Activated effector memory CD4-positive, alpha-beta T cell treated with Interleukin-2 at 50 U/mL for 16 hours (primary cell): ENCODE data around the gene CCDC47.
"Not testable (repeated sequence)": the region's sequence is repeated elsewhere in the genome, so short reads cannot be mapped to it uniquely, and the experiment has no call there.

Source experiments
- DNase-seq: peaks from one replicate; pipeline ENCODE4 v3.0.0-alpha.2; 2020

Gene CCDC47, protein sequence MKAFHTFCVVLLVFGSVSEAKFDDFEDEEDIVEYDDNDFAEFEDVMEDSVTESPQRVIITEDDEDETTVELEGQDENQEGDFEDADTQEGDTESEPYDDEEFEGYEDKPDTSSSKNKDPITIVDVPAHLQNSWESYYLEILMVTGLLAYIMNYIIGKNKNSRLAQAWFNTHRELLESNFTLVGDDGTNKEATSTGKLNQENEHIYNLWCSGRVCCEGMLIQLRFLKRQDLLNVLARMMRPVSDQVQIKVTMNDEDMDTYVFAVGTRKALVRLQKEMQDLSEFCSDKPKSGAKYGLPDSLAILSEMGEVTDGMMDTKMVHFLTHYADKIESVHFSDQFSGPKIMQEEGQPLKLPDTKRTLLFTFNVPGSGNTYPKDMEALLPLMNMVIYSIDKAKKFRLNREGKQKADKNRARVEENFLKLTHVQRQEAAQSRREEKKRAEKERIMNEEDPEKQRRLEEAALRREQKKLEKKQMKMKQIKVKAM

DNA sequence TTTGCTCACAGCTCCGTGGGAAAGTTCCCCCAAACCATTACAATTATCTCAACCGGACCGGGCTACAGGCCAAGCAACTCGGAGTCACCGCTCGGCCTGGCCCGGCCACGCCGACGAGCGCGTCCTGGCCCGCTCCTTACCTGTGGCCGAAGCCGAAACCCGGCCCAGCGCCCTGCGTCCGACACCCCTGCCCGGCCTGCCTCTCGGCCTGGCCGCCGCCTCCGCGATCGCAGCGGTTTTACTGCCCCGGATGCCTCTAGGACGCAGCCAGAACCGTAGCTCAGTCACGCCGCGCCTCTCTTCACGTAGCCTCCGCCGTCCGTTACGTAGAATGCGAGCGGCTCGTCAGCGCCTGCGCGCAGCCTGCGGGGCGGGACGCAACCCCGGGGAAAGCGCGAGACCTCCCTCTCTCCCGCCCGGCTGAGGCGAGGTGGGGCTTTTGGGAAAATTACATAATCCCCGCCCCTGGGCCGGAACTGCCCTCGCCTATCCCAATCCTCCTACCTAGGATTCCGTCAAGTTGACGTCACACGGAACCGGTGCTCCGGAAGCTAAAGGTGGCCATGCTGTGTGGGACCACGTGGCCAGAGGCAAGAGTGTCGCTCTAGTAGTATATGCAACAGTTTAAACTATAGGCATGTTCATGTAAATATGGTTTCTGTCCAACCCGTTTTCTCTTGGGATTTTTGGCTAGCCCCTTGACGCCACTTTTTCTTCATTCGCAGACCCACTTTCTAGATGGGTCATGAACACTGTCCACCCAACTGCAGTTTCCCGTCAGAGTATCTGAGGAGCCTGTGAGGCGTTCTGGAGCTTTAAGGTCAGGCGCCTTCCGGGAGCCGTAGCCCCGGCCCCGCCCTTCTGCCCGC lies at the start of gene CCDC47:
Gene CCDC47, minus strand, starts transcription at position 326 of the 869 bp plus-strand sequence. CDS start 7,422 bp downstream, outside the sequence.
- DNase-seq = peak; percentile 98

DNA sequence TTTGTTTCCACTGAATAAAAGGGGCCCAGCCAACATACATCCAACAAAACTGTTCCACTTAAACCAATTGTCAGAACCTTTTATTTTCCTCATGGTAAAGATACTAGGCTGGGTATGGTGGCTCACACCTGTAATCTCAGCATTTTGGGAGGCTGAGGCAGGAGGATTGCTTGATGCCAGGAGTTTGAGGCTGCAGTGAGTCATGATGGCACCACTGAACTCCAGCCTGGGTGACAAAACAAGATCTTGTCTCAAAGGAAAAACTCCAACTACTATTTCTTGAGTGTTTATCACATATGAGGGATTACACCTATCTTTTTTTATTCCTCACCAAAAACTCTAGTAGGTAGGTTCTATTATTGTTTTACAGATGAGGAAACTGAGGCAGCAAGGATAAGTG lies 49.1 kb upstream of the CCDC47 start:
- no peak for DNase-seq

DNA sequence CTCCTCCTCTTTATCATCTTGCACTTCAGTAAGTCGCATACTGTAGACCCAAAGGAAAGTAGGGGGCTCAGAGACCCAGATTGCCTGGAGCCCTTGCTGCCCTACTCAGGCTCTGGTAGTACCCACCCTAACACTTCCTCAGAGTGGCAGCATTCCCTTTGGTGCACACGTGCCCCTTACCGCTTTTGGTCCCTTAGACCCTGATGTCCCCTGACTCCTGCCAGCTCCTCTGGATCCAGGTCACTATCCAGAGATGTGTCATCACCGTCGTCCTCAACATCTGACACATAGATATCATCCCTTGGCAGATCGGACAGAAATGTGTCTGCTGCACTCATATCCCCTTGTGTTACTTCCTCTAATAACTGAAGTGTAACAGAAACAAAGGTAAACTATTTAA lies 48.4 kb upstream of the CCDC47 start:
- DNase-seq = no peak

DNA sequence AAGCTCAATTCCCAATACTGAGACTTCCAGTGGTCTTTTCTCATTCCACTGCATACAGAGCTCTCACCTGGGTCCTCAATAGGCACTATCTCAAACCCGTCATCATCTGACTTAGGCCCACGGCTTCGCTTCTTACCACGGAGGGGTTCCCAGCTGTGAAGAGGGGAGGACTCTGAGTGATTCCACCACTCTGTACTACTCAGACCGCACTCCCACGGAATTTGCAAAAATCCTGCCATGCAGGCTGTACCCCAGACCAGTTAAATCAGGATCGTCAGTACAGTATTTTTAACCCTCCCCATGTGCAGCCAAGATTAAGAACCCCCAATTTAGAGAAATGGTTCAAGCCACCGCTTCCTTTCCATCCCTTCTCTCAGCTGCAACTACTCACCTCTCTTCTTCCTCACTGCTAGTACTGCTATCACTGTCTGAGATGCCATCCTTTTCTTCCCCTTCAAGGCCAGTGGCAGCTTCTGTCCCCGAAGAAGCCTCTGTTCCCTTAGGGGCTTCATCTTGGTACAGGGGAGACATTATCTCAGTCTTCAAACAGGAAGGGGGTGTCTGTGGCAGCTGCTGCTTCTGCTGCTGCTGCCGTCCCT lies 47.7 kb upstream of the CCDC47 start:
- DNase-seq = no peak

DNA sequence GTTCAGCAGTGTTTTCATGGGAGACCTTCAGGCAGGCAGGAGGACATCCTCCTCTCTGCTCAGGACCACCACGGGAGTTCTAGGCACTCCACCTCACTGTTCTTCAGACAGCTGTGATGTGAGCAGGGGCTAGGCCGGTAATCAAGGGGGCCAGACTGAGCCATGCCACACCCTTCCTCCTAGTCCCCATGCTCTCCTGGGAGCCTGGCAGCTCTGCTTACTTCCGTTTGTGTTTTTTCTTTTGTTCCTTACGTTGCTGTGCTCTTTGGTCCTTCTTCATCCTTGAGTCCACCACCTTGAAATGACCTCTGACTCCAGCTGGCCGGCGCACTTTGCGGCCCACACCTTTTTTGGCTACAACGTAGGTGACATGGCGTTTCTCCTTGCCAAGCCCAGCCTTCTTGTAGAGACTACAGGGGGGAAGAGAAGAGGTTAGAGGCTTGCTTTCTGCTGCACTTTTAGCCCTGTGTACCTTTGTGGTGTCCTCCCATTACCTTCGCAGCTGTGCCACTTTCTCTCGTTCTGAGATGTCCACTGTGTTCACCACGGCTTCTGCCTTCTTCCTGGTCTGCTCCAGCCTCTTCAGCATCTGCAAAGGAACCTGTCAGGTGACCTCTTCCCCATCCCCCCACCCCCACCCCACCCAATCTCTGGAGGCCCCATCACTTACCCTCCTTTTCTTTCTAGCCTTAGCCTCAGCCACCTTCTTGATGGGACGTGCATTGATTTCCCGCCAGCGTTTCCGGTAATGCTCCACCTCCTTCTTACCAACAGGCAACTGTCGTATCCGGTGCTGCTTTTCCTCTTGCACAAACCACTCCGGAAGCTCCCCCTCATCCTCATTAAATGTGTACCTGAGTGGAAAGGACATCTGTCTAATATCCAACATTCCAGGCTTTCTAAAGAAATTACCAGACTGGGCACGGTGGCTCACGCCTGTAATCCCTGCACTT lies 46.5 kb upstream of the CCDC47 start:
- no peak for DNase-seq

DNA sequence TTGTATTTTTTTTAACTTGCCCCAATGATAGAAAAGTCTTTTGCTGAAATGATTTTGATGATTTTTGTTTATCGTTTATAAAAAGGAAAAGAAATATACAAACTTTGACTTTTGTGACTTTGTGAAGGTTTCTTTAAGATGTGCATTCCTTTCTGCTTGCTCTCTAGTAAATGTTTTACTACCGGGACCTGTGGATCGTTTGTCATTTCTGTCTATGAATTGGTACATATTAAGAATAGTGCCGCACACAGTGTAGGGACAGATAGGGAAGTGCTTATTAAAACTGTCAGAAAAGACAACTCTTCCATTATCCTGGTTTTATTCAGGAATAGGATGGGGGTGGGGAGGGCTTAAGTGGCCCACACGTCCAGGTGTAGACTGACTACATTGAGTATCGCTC lies 45.7 kb upstream of the CCDC47 start:
- no peak for DNase-seq

DNA sequence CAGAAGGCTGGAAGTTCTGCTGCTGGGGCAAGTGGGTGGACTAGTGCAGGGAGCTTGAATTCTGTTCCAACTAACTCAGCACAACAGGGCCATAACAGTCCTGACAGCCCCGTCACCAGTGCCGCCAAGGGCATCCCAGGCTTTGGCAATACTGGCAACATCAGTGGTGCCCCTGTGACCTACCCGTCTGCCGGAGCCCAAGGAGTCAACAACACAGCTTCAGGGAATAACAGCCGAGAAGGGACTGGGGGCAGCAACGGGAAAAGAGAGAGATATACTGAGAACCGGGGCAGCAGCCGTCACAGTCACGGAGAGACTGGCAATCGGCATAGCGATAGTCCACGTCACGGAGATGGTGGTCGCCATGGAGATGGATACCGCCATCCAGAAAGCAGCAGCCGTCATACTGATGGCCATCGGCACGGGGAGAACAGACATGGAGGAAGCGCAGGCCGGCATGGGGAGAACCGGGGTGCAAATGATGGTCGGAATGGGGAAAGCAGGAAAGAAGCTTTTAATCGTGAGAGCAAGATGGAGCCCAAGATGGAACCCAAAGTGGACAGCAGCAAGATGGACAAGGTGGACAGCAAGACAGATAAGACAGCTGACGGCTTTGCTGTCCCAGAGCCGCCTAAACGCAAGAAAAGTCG lies 44.5 kb upstream of the CCDC47 start:
- DNase-seq = no peak

DNA sequence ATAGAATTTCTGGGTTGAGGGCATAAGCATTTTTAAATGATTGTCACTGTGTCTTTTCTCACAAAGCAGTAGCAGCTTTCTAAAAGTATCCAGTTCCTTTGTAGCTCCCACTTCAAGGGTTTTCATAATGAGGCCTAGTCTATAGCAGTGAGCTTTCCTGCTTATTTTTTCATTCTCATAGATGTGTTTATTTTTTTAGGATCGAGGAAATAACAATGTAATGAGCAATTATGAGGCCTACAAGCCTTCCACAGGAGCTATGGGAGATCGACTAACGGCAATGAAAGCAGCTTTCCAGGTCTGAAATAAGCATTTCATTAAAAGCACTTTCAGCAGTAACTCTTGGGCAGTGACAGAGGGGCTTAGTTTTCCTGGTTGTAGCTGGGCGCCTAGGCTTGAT lies 43.3 kb upstream of the CCDC47 start:
- no peak for DNase-seq

DNA sequence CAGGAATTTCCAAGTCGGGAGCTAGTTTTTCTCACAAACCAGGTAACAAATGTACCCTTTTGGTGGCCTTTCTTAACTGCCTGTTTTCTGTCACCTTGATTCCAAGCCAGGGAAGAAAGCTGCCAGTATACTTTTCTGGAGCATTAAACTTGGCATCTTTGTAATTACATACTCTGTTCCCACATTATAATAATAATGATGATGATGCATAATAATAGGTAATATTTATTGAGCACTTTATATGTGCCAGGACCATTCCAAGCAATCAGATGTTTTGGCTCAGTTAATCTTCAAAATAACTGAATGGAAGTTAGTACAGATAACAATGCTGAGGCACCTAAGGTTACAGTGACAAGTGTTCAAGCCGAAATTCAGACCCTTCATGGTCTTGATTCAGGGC lies 42.7 kb upstream of the CCDC47 start:
- DNase-seq = no peak

DNA sequence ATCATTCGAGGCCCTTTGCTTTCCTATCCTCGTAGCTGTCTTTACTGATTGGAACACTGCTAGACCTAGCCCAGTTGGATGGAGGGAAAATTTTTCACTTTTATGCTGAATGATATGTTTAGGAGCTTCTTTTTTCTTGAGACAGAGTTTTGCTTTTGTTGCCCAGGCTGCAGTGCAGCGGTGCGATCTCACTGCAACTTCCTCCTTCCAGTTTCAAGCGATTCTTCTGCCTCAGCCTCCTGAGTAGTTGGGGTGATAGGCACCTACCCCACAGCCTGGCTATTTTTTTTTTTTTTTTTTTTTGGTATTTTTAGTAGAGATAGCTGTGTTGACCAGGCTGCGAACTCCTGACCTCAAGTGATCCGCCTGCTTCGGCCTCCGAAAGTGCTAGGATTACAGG lies 36.6 kb upstream of the CCDC47 start:
- DNase-seq = no peak

DNA sequence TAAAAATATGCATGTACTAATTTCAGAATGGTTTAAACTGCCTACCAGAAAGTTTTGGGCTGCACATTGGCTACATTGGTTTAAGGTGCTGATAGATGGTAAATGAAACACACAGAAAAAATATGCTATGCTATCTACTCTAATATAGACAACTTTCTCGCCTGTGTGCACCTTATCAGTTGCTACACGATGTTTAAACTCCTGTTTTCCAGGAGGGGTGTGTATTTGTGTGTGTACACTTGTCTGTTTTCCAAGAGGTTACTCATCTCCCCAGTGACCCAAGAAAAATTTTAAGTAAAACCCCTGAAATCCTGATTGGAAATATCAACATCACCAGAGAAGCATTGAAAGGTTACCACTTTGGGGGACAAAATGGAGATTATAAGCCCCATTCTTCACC lies 32.2 kb upstream of the CCDC47 start:
- DNase-seq = no peak

DNA sequence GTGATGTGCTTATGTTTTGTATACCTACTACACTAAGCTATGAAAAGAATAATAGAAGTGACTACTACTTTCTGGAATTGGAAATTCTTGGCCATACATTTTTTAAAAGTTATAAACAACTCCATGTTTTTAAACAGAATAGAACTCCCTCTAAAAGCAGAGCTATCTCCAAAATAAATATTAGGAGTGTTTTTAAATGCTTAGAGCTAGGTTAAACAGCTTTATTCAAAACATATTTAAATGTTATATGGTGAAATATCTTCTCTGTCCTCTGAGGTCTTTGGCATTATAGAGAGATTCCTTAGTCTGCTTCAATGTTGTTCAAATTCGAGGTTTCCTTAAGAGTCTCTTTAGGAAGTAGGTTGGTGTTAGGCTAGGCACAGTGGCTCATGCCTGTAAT lies 30.9 kb upstream of the CCDC47 start:
- no peak for DNase-seq

DNA sequence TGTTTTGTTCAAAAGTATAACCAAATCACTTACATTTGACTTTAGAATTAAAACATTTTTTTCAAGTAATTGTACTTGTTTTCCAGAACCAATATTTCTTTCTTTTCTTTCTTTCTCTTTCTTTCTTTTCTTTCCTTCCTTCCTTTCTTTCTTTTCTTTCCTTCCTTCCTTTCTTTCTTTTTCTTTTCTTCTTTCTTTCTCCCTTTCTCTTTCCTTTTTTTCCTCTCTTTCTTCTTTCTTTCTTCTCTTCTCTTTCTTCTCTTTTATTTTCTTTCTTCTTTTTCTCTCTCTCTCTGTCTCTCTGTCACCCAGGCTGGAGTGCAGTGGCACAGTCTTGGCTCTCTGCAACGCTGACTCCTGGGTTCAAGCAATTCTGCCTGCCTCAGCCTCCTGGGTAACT lies 27.4 kb upstream of the CCDC47 start:
- DNase-seq = no peak

DNA sequence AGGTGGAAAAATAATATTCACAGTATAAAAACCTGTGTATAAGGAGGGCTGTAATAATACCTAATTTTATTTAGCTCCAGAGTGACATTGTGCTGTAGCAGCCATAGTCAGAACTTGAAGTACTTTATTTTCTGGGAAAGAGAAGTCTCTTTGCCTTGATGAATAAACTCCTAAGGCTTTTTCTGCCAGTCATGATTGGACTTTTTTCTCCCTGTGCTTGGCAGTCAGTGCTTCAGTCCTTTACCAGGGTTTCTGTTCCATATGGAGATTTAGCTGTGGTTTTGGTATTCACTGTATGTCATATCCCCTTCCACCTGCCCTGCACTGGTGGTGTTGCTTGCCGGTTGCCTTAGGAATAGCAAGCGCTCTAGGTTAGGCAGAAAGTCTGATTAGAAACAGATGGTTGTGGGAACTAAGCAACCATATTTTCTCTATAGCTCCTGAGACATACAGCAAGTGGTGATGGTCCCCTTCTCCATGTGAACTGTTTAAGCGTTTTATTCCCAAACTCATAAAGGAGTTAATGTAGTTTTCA lies 25.2 kb upstream of the CCDC47 start:
- DNase-seq = no peak

DNA sequence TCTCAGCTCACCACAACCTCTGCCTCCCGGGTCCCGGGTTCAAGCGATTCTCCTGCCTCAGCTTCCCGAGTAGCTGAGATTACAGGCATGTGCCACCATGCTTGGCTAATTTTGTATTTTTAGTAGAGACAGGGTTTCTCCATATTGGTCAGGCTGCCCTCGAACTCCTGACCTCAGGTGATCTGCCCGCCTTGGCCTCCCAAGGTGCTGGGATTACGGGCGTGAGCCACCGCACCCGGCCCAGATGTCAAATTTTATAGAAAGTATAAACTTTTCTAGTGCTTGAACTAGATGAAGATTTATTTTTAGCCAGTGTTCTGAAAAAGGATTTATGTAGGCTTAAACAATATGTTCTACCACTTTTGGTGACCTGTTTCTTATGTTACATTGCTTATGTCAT lies 23.0 kb upstream of the CCDC47 start:
- not testable (repeated sequence) for DNase-seq

DNA sequence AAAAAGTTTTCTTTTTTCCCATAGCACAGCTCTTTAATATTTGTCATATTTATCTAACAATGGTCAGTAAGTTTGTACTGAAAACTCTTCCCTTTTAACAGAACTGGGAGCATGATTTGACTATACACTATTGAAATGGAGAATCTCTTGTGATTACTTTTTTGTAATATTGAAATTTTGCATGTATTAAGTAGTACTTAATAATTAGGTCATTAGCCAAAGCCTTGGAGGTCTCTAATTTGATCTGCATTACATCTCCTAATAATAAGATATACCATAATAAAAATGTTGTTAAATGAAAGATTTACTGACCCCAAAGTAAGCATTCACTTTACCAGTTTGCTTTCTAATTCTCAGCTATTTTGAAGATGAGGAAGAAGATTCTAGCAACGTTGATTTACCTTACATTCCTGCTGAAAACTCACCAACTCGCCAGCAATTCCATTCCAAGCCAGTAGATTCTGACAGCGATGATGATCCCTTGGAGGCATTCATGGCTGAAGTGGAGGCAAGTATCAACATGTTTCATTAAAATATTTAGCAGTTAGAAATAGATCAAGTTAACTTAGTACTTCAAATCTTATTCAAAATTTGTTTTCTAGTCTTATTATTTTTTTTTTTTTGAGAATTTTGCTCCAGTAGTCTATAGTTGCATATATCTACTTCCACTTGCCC lies 18.8 kb upstream of the CCDC47 start:
- no peak for DNase-seq

DNA sequence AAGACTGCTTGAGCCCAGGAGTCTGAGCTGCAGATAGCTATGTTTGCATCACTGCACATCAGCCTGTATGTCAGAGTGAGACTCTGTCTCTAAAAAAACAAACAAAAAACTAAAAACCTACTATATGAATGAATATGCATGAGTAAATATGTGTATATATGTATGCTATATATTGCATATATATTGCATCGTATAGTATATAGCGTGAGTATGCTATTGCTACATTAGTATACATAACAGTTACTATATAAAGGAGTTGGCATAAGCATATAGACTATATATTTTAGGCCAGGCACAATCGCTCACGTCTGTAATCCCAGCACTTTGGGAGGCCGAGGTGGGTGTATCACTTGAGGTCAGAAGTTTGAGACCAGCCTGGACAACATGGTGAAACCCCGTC lies 16.7 kb upstream of the CCDC47 start:
- no peak for DNase-seq

DNA sequence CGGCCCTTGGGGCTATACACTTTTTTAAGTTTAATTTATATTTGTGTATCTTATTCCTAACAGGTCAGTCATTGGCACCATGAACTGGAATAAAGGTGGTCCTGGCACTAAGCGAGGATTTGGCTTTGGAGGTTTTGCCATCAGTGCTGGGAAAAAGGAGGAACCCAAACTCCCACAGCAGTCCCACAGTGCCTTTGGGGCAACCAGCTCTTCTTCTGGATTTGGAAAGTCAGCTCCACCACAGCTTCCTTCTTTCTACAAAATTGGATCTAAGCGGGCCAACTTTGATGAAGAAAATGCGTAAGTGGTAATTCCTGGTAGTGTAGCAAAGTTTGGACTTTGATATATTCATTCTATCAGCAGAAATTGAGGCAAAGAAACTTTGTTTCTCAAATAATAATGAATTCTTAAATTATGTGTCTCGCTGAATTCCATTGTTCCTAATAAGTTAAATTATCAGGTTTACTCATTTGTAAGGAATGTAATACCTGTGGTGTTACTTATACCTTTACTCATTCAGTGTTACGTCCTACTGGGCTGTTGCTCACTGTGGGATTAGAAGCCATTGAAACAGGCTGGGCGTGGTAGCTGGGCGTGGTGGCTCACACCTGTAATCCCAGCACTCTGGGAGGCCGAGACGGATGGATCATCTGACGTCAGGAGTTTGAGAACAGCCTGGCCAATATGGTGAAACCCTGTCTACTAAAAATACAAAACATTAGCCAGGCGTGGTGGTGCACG lies 13.7 kb upstream of the CCDC47 start:
- no peak for DNase-seq

DNA sequence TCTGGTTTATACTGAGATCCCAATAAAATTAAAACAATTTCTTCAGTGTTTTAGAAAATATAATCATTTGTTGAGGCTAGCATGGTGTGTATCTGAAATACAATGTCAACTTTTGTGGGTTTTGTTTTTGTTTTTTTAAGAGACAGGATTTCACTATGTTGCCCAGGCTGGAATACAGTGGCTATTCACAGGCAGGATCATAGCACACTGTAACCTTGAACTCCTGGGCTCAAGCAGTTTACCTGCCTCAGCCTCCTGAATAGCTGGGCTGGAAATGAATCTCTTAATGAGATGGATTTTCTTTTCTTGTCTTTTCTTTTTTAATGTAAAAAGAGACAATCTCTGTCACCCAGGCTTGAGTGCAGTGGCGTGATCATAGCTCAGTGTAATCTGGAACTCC lies 12.7 kb upstream of the CCDC47 start:
- no peak for DNase-seq

DNA sequence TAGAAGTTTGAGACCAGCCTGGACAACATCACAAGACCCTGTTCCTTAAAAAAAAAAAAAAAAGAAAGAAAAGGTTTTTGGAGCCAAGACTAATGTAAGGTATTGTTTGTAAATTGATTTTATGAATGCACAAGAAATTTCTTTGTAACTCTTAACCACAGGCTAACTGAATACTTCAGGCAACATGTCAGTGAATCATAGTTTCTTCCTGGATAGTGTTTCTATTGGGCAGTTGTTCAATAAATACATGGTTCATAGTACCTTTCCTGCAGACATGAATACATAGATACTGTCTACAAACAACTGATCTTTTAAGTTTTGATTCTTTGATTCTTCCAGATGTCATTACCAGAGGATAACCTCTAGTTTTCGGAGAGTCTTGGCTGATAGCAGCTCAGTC lies 12.2 kb upstream of the CCDC47 start:
- DNase-seq = no peak
